ENCODE results near the gene RACGAP1.

GRCh38 chr12:49980501-49981349 is 44.6 kb downstream of the RACGAP1 start:
- TF ChIP-seq CTCF (IDR thresholded peaks at IDR 0.05) = no peak
- TF ChIP-seq POLR2A (IDR thresholded peaks at IDR 0.05) = no peak
